ENCODE results near the gene KMT5C. TPM values are rescaled to one million over a fixed set of nuclear protein-coding genes. Genes with fewer than 3 reads are reported as not detected.

The KMT5C gene
- total and polyA plus RNA-seq, 10 of the 15 experiments (the other 5 are each of a cell fraction or from before 2014, with no cell fraction given): 0.20 to 15.8 (median 4.3) TPM; not detected in 1

DNA sequence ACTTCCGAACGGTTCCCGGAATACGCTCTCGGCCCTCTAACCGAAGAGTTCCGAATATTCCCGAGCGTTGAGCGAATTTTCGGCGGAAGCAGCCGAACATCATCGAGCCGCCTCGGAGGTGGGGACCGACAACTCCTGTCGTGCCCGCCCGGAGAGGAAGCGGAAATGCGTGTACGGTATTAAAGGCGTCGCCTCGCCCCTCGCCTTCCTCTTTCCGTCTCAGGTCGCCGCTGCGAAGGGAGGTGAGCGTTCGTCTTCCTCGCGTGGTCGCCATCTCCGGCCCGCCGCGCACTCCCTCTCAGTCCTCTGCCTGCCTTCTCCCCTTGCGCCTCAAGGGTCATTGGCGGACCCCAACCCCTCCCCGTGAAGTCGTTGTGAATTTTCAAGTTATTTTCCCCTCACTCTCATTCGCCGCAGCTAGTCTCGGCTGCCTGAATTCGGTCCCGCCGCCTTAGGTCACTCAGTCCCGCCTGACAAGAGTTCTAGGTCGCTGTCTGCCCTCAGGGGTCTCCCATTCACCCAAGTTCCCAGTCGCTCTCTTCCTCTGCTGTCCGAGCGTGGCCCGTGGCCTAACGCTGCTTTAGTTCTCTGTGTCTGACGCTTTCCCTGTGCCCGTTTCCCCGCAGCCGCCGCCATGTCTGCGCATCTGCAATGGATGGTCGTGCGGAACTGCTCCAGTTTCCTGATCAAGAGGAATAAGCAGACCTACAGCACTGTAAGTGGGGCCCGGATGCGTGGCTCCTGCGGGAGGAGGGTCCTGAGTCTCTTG, 46.2 kb downstream of the KMT5C start, which contains the start of gene RPL28 (continued):
- TF ChIP-seq, protein P1, sequence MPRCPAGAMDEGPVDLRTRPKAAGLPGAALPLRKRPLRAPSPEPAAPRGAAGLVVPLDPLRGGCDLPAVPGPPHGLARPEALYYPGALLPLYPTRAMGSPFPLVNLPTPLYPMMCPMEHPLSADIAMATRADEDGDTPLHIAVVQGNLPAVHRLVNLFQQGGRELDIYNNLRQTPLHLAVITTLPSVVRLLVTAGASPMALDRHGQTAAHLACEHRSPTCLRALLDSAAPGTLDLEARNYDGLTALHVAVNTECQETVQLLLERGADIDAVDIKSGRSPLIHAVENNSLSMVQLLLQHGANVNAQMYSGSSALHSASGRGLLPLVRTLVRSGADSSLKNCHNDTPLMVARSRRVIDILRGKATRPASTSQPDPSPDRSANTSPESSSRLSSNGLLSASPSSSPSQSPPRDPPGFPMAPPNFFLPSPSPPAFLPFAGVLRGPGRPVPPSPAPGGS (IDR thresholded peaks at IDR 0.05; ENCODE audit: borderline replicate concordance, insufficient read depth, low read depth, low read length, poor library complexity, severe bottlenecking): peak; percentile 69
- TF ChIP-seq SMARCA5 (IDR thresholded peaks at IDR 0.05) (peak; percentile 81), NR2C1 (IDR thresholded peaks at IDR 0.05) (no peak), NKRF (conservative IDR thresholded peaks at IDR 0.05) (peak; percentile 93), USF2 (IDR thresholded peaks at IDR 0.05; ENCODE audit: borderline replicate concordance, low read depth, low read length) (no peak), SMC3 (IDR thresholded peaks at IDR 0.05; ENCODE audit: borderline replicate concordance, low read length) (no peak), FOXK2 (IDR thresholded peaks at IDR 0.05) (no peak), ZBED1 (IDR thresholded peaks at IDR 0.05; ENCODE audit: borderline replicate concordance) (peak; percentile 90; the same call in 1 of the 2 replicates), SMAD1 (IDR thresholded peaks at IDR 0.05; ENCODE audit: low read depth, partially characterized antibody) (peak; percentile 83), TARDBP (IDR thresholded peaks at IDR 0.05; ENCODE audit: borderline replicate concordance) (no peak), TCF12 (IDR thresholded peaks at IDR 0.05; ENCODE audit: low read depth, low read length) (peak; percentile 83; the same call in 1 of the 2 replicates), SMAD5 (IDR thresholded peaks at IDR 0.05; ENCODE audit: low read depth) (peak; percentile 98), CHD4 (IDR thresholded peaks at IDR 0.05) (no peak), CBX3 (IDR thresholded peaks at IDR 0.05; ENCODE audit: borderline replicate concordance, low read depth) (no peak), HDAC2 (IDR thresholded peaks at IDR 0.05) (no peak), ESRRA (IDR thresholded peaks at IDR 0.05; ENCODE audit: low read length) (no peak), YBX1 (IDR thresholded peaks at IDR 0.05) (no peak), ASH2L (IDR thresholded peaks at IDR 0.05; ENCODE audit: borderline replicate concordance, low read depth) (no peak), BRCA1 (IDR thresholded peaks at IDR 0.05; ENCODE audit: low read depth, low read length) (no peak), BHLHE40 (IDR thresholded peaks at IDR 0.05; ENCODE audit: borderline replicate concordance in 1 of 2, low read depth in 2 of 2, low read length in 1 of 2) (peak; percentile 20 to 49; a peak in 1 of 4 replicates)
- TF ChIP-seq, protein P2, sequence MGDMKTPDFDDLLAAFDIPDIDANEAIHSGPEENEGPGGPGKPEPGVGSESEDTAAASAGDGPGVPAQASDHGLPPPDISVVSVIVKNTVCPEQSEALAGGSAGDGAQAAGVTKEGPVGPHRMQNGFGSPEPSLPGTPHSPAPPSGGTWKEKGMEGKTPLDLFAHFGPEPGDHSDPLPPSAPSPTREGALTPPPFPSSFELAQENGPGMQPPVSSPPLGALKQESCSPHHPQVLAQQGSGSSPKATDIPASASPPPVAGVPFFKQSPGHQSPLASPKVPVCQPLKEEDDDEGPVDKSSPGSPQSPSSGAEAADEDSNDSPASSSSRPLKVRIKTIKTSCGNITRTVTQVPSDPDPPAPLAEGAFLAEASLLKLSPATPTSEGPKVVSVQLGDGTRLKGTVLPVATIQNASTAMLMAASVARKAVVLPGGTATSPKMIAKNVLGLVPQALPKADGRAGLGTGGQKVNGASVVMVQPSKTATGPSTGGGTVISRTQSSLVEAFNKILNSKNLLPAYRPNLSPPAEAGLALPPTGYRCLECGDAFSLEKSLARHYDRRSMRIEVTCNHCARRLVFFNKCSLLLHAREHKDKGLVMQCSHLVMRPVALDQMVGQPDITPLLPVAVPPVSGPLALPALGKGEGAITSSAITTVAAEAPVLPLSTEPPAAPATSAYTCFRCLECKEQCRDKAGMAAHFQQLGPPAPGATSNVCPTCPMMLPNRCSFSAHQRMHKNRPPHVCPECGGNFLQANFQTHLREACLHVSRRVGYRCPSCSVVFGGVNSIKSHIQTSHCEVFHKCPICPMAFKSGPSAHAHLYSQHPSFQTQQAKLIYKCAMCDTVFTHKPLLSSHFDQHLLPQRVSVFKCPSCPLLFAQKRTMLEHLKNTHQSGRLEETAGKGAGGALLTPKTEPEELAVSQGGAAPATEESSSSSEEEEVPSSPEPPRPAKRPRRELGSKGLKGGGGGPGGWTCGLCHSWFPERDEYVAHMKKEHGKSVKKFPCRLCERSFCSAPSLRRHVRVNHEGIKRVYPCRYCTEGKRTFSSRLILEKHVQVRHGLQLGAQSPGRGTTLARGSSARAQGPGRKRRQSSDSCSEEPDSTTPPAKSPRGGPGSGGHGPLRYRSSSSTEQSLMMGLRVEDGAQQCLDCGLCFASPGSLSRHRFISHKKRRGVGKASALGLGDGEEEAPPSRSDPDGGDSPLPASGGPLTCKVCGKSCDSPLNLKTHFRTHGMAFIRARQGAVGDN (IDR thresholded peaks at IDR 0.05): peak; percentile 73
- TF ChIP-seq, protein P3, sequence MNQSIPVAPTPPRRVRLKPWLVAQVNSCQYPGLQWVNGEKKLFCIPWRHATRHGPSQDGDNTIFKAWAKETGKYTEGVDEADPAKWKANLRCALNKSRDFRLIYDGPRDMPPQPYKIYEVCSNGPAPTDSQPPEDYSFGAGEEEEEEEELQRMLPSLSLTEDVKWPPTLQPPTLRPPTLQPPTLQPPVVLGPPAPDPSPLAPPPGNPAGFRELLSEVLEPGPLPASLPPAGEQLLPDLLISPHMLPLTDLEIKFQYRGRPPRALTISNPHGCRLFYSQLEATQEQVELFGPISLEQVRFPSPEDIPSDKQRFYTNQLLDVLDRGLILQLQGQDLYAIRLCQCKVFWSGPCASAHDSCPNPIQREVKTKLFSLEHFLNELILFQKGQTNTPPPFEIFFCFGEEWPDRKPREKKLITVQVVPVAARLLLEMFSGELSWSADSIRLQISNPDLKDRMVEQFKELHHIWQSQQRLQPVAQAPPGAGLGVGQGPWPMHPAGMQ (IDR thresholded peaks at IDR 0.05; ENCODE audit: borderline replicate concordance): no peak
